ACC112 (cell line): Measurements from ENCODE around the gene BBOX1.

Experiments used
- H2AFZ ChIP-seq: fragments of 200-600 bp; sonication (generic); one replicate; pipeline ENCODE4 v1.6.0; 2017; ENCODE audit warnings: antibody characterized with exemption, low read length; ENCODE audit not compliant: unreplicated experiment
- H3K27ac ChIP-seq: fragments of 200-600 bp; sonication (generic); 2 replicates; pipeline ENCODE4 v1.5.1; 2014; ENCODE audit warnings: low read depth, mild to moderate bottlenecking, antibody characterized with exemption, low read length, moderate library complexity
- H3K27me3 ChIP-seq: fragments of 200-600 bp; sonication (generic); 2 replicates; pipeline ENCODE4 v1.6.1; 2014; ENCODE audit warnings: mild to moderate bottlenecking, antibody characterized with exemption, low read length, moderate library complexity, mixed read lengths; ENCODE audit not compliant: insufficient read depth
- H3K36me3 ChIP-seq: fragments of 200-600 bp; sonication (generic); 2 replicates; pipeline ENCODE4 v1.6.1; 2016; ENCODE audit warnings: mild to moderate bottlenecking, antibody characterized with exemption, low read length, moderate library complexity, mixed read lengths; ENCODE audit not compliant: insufficient read depth
- H3K4me1 ChIP-seq: fragments of 200-600 bp; sonication (generic); one replicate; pipeline ENCODE4 v1.6.1; 2016; ENCODE audit warnings: low read length, mixed read lengths; ENCODE audit not compliant: insufficient read depth, unreplicated experiment, control insufficient read depth
- H3K4me3 ChIP-seq: fragments of 200-600 bp; sonication (generic); 2 replicates; pipeline ENCODE4 v1.5.1; 2014; ENCODE audit warnings: mild to moderate bottlenecking, low read depth, low read length
- H3K79me2 ChIP-seq: fragments of 200-600 bp; sonication (generic); one replicate; pipeline ENCODE4 v1.6.0; 2016; ENCODE audit warnings: low read length; ENCODE audit not compliant: control insufficient read depth, unreplicated experiment, insufficient read depth

The BBOX1 gene

DNA sequence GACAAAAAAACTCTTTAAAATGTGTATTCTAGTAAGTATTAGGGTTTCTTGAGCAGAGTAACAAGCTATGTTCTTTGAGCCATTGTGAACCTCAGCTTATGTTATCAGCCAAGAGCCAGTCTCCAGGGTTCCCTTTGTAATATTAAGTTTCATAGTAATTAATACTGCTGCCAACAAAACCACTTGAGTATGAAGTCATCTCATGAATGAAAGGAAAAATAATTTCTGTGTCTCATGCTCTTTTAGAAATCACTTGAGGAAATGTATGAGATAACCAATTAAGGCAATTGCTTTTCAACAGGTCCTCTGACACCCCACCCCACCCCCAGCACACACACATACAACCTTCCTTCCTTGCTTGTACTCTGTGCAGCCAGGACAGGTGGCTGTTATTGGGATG is 59.9 kb downstream of the BBOX1 start:
- H3K79me2 ChIP-seq, result no peaks in the 10 kb centered on the region
- H3K36me3 ChIP-seq, result no peaks in the 10 kb centered on the region
- no peak overlapping the region for H3K27ac ChIP-seq
- H2AFZ ChIP-seq, result no peak overlapping the region
- H3K4me1 ChIP-seq, result no peaks in the 10 kb centered on the region
- no peaks in the 10 kb centered on the region for H3K27me3 ChIP-seq
- no peak overlapping the region for H3K4me3 ChIP-seq

DNA sequence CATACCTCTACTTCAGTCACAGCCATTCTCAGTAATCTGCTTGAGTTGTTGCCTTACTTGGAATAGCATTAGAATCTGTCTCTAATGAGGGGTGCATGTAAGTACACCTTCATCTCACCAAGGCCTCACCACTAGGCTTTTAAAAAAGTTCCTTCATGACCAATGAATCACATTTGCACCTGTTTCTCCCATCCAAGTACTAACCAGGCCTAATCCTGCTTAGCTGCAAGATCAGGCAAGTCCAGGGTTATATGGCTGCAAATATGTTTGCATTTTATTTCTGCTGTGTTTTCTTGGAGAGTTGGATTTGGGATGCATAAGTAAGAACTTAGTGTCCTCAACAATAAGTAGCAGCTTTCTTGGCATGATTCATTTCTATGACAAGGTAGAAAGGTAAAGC is 66.9 kb downstream of the BBOX1 start:
- no peaks in the 10 kb centered on the region for H3K27me3 ChIP-seq
- H3K79me2 ChIP-seq, result no peaks in the 10 kb centered on the region
- no peaks in the 10 kb centered on the region for H3K4me1 ChIP-seq
- no peak overlapping the region for H3K4me3 ChIP-seq
- no peaks in the 10 kb centered on the region for H3K36me3 ChIP-seq
- H2AFZ ChIP-seq, result no peak overlapping the region
- no peak overlapping the region for H3K27ac ChIP-seq

DNA sequence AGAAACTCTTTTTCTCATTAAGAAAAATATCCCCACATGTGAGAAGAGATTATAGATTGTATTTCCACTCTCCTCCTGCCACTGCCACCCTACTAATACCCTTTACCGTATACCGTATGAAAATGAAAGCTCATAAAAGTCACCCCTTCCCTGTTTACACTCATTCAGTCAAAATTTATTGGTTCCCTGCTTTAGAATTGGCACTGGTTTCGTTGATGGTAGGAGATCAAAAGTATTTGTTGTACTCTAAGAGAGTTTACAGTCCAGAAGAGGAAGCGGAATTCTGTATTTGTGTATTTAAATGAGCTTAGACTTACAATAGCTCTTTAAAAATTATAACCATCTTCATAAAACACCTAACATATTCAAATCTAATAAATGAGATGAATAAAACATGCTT is 68.2 kb downstream of the BBOX1 start:
- Histone ChIP-seq H3K36me3 (no peaks in the 10 kb centered on the region), H2AFZ (no peak overlapping the region), H3K27me3 (no peaks in the 10 kb centered on the region), H3K4me3 (no peak overlapping the region), H3K4me1 (no peaks in the 10 kb centered on the region), H3K79me2 (no peaks in the 10 kb centered on the region), H3K27ac (no peak overlapping the region)

DNA sequence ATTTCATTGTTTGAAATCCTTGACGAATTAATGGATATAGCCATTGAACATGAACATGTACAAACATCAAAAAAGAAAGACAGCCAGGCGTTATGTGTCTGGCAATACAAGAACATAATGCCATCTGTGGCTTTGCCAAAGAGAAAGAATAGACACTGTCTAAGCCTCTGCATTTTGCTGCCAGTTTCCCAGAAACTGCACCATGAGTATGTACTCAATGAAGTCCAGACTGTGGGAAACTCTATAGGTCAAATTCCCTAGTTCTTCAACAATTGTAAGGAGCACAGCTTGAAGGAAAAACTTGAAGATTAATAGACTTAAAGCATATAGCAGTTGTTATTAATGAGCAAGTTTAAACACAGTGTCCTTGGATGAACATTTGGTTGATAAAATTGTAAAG is 71.3 kb downstream of the BBOX1 start:
- Histone ChIP-seq H3K36me3 (no peaks in the 10 kb centered on the region), H3K27ac (no peak overlapping the region), H3K79me2 (no peaks in the 10 kb centered on the region), H3K4me3 (no peak overlapping the region), H3K27me3 (no peaks in the 10 kb centered on the region), H2AFZ (no peak overlapping the region), H3K4me1 (peaks cover 6% of the 10 kb centered on the region)

DNA sequence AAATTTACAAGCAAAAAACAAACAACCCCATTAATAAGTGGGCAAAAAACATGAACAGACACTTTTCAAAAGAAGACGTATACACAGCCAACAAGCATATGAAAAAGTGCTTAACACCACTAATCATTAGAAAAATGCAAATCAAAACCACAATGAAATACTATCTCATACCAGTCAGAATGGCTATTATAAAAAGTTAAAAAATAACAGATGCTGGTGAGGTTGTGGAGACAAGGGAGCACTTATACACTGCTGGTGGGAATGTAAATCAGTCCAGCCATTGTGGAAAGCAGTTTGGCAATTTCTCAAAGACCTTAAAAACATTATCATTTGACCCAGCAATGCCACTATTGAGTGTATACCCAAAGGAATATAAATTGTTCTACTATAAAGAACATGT is 72.3 kb downstream of the BBOX1 start:
- no peaks in the 10 kb centered on the region for H3K79me2 ChIP-seq
- no peak overlapping the region for H2AFZ ChIP-seq
- H3K27me3 ChIP-seq, result no peaks in the 10 kb centered on the region
- peaks cover 16% of the 10 kb centered on the region for H3K4me1 ChIP-seq
- H3K36me3 ChIP-seq, result no peaks in the 10 kb centered on the region
- no peak overlapping the region for H3K27ac ChIP-seq
- H3K4me3 ChIP-seq, result no peak overlapping the region

DNA sequence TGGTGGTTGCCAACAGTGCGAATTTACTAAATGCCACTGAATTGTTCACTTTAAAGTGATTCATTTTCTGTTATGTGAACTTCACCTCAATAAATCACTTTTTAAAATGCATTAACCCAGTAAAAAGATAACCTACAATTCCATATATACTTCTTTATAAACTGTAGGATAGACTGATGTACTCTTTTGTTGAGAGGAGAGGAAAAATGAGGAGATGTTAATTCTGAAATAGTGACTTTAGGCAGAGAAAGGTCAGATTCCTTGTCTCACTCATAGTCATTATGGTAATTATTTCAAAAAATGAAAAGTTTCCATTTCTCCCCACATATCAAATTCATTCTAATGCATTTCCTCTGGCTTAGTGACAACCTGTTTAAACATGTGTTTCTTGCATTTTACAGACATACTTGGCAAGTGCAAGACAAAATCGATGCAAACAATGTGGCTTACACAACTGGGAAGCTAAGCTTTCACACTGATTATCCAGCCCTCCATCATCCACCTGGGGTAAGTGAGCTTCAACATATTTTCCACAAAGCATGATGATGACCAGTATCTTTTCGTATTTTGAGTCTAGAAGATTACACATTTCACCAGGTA is 74.5 kb downstream of the BBOX1 start:
- Histone ChIP-seq H3K79me2 (no peaks in the 10 kb centered on the region), H2AFZ (no peak overlapping the region), H3K27me3 (no peaks in the 10 kb centered on the region), H3K4me3 (no peak overlapping the region), H3K27ac (no peak overlapping the region), H3K4me1 (peaks cover 36% of the 10 kb centered on the region), H3K36me3 (no peaks in the 10 kb centered on the region)

DNA sequence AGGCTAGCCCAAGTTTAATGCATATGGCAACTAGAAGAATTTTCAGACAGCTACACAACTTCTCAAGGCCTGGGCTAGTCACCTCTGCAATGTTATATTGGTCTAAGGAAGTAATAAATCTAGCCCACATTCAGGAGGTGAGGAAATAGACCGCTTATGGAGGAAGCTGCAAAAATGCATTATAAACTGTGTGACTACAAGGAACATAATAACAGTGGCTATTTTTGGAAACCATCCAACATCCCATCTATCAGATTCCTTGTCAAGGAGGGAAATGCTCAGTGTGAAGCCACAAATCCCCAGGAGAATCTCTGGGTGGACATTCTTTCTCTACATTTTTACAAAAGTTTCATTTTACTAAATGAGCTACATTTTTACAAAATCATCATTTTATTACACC is 76.1 kb downstream of the BBOX1 start:
- no peak overlapping the region for H2AFZ ChIP-seq
- no peaks in the 10 kb centered on the region for H3K36me3 ChIP-seq
- 0 out of 2 replicates have a peak overlapping the region, but pooled peaks have one; percentile 4 for H3K4me3 ChIP-seq
- H3K27ac ChIP-seq, result peak overlapping the region; percentile 39
- H3K27me3 ChIP-seq, result no peaks in the 10 kb centered on the region
- H3K4me1 ChIP-seq, result peaks cover 38% of the 10 kb centered on the region
- no peaks in the 10 kb centered on the region for H3K79me2 ChIP-seq

DNA sequence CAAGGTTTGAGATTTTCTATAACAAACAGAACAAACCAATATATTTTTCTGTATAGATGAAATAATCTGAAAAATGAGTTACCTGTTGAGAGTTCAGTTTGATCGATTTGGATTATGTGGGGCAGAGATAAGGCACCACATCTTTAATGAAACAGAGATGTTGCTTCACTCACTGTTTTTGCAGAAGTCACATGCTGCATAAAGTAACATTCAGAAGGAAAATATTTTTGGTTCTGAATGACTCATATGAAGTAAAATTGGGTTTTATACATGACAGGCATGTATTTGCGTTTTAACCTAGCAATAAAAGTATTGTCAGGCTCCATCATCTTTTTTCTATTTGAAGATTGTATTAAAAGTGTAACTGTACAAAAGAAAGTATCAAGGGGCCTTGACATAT is 77.8 kb downstream of the BBOX1 start:
- no peak overlapping the region for H3K4me3 ChIP-seq
- H3K79me2 ChIP-seq, result no peaks in the 10 kb centered on the region
- no peaks in the 10 kb centered on the region for H3K36me3 ChIP-seq
- H3K27ac ChIP-seq, result peak overlapping the region; percentile 40
- no peak overlapping the region for H2AFZ ChIP-seq
- peaks cover 38% of the 10 kb centered on the region for H3K4me1 ChIP-seq
- no peaks in the 10 kb centered on the region for H3K27me3 ChIP-seq

DNA sequence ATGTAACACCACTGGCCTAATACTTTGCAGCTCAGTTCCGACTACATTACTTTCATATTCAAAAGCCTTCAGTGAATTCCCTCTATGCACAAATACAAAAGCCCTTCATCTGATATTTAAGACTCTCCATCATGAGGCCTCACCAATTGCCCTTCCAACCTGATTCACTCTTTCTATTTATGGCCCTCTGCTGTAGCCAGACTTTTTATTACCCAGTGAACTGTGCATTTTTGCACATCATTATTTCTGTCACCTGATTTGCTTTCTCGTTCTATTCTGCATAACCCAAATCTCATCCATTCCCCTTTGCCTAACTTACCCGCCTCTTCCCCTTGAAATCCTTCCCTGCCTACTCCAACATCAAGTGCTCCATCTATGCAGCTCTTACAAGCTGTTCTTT is 78.3 kb downstream of the BBOX1 start:
- Histone ChIP-seq H3K4me3 (no peak overlapping the region), H3K27me3 (no peaks in the 10 kb centered on the region), H3K4me1 (peaks cover 38% of the 10 kb centered on the region), H2AFZ (no peak overlapping the region), H3K79me2 (no peaks in the 10 kb centered on the region), H3K36me3 (no peaks in the 10 kb centered on the region), H3K27ac (peak overlapping the region; percentile 40)

DNA sequence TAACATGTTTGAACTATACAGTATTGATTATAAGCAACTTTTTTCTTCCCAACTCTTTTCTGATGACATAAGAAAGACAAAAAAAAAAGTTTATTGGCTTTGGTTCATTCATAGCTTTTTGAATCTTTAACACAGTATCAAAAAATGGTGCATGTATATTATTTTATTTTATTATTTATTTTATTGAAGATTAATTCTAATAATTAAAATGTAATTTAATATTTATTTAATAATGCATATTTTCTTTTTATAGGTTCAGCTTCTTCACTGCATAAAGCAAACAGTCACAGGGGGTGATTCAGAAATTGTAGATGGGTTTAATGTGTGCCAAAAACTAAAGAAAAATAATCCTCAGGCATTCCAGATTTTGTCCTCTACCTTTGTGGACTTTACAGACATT is 78.8 kb downstream of the BBOX1 start:
- peak overlapping the region; percentile 40; the same call in 1 of the 2 replicates for H3K27ac ChIP-seq
- no peaks in the 10 kb centered on the region for H3K79me2 ChIP-seq
- H3K27me3 ChIP-seq, result no peaks in the 10 kb centered on the region
- no peak overlapping the region for H3K4me3 ChIP-seq
- no peak overlapping the region for H2AFZ ChIP-seq
- no peaks in the 10 kb centered on the region for H3K36me3 ChIP-seq
- peaks cover 38% of the 10 kb centered on the region for H3K4me1 ChIP-seq

DNA sequence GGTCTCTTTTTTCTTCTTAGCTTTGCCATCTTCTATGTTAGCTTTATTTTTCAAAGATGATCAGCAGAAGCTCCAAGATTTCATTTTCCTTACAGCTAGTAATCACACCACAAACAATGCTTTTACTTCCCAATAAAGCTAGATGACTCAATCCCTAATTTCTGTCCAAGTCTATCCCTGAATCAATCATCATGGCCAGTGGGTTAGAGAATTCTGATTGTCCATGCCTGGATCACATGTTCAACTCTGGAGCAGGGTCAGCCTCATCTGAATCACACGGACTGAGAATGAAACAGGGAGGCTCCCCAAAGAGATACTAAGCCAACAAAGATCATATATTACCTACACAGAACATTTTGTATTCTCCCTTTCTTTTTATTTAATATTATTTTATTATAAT is 79.6 kb downstream of the BBOX1 start:
- no peaks in the 10 kb centered on the region for H3K79me2 ChIP-seq

More for the DNA sequence above, 79.6 kb downstream of the BBOX1 start:
- H3K36me3 ChIP-seq, result no peaks in the 10 kb centered on the region
- H3K4me3 ChIP-seq, result no peak overlapping the region
- H2AFZ ChIP-seq, result no peak overlapping the region
- peaks cover 38% of the 10 kb centered on the region for H3K4me1 ChIP-seq
- H3K27me3 ChIP-seq, result no peaks in the 10 kb centered on the region
- peak overlapping the region; percentile 5; the same call in 1 of the 2 replicates for H3K27ac ChIP-seq
